HG03103 (cell line): Measurements from ENCODE around the gene CAMK2G.
"Not testable (repeated sequence)": the region's sequence is repeated elsewhere in the genome, so short reads cannot be mapped to it uniquely, and the experiment has no call there.

Experiments used
- ATAC-seq: cut with Tn5 transposase; IDR thresholded peaks from one replicate; pipeline ENCODE4 v1.9.1; 2021; ENCODE audit warnings: low read depth; ENCODE audit not compliant: unreplicated experiment

CAMK2G gene

DNA sequence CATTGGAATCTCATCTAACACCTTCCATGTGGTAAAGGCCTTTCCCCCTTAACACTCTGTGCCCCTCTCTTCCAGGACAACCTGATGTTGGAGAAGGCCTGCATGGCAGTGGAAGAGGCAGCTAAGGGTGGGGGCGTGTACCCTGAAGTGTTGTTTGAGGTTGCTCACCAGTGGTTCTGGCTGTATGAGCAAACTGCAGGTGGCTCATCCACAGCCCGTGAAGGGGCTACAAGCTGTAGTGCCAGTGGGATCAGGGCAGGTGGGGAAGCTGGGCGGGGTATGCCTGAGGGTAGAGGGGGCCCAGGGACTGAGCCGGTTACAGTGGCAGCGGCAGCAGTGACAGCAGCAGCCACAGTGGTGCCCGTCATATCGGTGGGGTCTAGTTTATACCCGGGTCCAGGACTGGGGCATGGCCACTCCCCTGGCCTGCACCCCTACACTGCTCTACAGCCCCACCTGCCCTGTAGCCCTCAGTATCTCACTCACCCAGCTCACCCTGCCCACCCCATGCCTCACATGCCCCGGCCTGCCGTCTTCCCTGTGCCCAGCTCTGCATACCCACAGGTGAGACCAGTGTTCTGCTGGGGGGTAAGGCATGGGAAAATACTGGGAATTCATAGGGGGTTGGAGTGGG, 75.3 kb downstream of the CAMK2G start:
- no peak for ATAC-seq

DNA sequence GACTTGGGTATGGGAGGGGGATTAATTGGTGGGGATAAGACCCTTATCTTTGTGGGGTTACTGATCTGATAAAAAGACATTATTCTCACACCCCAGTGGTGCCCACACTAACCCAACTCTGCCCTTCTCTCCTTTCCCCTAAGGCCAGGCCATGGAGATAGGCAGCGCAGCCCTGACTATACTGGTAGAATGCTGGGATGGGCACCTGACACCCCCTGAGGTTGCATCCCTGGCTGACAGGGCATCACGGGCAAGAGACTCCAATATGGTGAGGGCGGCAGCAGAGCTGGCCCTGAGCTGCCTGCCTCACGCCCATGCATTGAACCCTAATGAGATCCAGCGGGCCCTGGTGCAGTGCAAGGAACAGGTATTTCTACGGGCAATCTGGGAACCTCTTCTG, 76.3 kb downstream of the CAMK2G start:
- ATAC-seq, result no peak

DNA sequence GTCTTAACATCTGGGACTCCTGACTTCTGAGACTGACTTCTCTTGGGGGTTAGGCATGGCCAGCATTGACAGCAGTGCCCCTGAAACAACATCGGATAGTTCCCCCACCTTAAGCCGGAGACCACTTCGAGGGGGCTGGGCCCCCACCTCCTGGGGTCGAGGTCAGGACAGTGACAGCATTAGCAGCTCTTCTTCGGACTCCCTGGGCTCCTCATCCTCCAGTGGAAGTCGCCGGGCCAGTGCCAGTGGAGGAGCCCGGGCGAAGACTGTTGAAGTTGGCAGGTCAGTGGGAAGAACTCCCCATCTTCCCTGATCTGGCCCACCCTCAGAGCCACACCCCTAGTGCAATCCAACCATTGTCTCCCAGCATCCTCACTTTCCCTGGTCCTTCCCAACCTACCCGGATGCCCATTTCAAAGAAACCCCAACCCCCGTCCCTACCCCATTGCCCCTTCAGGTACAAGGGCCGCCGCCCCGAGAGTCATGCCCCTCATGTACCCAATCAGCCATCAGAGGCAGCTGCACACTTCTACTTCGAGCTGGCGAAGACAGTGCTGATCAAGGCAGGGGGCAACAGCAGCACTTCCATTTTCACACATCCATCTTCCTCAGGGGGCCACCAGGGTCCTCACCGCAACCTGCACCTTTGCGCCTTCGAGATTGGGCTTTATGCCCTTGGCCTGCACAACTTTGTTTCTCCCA, 76.9 kb downstream of the CAMK2G start:
- no peak for ATAC-seq

DNA sequence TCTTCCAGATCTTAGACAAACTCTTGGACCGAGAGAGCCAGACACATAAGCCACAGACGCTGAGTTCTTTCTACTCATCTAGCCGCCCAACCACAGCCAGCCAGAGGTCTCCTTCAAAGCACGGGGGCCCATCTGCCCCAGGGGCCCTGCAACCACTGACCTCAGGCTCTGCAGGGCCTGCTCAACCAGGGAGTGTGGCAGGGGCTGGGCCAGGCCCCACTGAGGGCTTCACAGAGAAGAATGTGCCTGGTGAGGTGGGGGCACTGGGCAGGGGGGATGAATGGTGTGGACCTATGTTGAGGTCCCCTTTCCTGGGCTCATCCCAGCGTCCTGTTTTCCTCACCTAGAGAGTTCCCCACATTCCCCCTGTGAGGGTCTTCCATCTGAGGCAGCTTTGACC, 77.6 kb downstream of the CAMK2G start:
- no peak for ATAC-seq

DNA sequence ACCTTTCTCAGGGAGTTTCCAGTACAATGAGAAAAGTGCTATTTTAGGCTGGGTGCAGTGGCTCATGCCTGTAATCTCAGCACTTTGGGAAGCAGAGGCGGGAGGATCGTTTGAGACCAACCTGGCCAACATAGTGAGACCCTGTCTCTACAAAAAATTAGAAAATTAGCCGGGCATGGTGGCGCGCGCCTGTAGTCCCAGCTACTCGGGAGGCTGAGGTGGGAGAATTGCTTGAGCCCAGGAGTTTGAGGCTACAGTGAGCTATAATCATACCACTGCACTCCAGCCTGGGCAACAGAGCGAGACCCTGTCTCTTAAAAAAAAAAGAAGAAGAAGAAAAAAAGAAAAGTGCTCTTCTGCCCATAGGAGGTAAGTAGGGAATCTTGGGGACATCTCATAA, 78.3 kb downstream of the CAMK2G start:
- not testable (repeated sequence) for ATAC-seq

DNA sequence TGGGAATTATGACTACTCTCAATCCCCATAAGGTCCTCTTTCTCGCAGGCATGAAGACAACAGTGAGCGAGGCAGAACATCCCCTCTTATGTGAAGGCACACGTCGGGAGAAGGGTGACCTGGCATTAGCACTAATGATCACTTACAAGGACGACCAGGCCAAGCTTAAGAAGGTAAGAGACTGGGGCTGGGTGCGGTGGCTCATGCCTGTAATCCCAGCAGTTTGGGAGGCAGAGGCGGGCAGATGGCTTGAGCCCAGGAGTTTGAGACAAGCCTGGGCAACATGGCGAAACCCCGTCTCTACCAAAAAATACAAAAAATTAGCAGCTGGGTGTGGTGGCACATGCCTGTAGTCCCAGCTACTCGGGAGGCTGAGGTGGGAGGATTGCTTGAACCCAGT, 78.9 kb downstream of the CAMK2G start:
- ATAC-seq, result not testable (repeated sequence)

DNA sequence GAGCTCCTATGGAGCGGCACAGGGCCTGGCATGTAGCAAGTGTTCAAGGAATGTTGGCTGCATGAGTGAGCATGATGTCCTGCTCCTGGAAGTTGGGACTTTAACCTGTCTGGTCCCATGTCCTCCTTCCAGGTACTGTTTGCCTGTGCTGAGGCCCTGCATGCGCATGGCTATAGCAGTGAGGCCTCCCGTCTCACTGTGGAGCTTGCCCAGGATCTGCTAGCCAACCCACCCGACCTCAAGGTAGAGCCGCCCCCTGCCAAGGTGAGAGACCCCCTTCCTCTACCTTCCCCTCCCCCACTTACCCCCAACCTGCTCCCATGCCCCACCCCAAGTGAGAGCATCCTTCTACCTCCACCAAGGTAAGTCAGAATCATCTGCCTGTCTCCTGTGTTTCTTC, 80.9 kb downstream of the CAMK2G start:
- no peak for ATAC-seq

DNA sequence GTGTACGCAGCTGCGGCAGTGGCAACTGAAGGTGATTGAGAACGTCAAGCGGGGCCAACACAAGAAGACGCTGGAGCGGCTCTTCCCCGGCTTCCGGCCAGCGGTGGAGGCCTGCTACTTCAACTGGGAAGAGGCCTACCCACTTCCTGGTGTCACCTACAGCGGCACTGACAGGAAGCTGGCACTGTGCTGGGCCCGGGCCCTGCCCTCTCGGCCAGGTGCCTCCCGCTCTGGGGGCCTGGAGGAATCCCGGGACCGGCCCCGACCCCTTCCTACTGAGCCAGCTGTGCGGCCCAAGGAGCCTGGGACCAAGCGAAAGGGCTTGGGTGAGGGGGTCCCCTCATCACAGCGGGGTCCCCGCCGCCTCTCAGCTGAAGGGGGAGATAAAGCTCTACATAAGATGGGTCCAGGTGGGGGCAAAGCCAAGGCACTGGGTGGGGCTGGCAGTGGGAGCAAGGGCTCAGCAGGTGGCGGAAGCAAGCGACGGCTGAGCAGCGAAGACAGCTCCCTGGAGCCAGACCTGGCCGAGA, 82.4 kb downstream of the CAMK2G start:
- no peak for ATAC-seq

DNA sequence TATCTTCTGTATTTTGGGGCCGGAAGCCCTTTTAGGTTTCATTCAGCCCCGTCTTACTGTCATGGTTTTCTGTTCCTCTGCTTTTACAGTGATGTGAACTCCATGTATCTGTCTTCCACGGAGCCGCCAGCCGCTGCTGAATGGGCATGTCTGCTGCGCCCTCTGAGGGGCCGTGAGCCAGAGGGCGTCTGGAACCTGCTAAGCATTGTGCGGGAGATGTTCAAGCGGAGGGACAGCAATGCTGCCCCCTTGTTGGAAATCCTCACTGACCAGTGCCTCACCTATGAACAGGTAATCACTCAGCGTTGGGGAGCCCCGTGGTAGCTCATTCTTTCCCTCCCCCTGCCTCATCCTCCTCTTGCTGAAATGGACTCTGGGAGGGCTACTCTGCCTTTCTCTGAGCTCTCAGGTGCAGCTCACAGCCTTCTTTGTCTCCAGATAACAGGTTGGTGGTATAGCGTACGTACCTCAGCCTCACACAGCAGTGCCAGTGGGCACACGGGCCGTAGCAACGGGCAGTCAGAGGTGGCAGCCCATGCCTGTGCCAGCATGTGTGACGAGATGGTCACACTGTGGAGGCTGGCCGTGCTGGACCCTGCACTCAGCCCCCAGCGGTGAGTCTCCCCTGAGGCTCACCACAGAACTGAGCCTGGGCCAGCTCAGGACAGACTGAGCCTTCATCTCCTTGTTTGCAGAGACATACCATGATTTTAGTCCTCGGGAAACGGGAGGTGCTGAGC, 83.3 kb downstream of the CAMK2G start:
- ATAC-seq, result no peak

DNA sequence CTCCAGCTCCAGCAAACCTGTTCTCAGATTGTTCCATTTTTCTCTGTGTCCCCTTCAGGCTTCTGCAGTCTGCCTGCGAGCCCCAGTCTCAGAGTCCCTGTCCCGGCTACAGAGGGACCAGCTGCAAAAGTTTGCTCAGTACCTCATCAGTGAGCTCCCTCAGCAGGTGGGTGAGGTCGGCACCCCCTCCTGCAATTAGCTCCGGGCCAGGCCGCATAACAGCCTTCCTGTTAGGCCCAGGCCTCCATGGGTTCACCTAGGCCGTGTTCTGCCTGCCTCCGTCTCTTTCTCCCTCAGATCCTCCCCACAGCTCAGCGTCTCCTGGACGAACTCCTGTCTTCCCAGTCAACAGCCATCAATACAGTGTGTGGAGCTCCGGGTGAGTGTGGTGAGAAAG, 84.7 kb downstream of the CAMK2G start:
- no peak for ATAC-seq

DNA sequence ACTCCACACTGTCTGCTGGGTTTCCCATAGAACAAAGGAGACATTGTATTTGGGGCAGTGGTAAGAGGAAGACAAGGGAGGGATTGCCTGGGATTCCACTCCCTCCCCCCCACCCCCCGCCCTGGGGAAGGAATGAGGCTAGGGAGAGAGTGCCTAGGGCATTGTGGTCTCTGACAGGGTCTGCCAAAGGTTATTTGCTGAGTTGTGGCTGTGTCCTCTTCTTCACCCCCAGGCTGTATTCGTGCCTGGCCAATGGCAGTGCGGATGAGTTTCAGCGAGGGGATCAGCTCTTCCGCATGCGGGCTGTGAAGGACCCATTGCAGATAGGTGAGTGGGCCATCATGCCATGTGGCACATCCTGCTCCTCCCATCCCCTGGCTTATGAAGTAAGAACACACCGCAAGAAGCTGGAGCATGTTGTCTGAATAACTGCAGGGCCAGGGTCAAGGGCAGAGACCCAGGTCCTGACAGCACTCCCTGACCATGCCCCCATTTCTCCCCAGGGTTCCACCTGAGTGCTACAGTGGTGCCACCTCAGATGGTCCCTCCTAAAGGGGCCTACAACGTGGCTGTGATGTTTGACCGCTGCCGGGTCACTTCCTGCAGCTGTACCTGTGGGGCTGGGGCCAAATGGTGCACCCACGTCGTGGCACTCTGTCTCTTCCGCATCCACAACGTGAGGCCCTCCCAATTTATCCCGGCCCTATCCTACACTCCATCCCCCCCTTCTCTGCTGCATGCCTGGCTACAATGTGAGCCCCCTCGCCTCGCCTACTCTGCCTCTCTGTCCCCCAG, 85.3 kb downstream of the CAMK2G start:
- ATAC-seq, result no peak

DNA sequence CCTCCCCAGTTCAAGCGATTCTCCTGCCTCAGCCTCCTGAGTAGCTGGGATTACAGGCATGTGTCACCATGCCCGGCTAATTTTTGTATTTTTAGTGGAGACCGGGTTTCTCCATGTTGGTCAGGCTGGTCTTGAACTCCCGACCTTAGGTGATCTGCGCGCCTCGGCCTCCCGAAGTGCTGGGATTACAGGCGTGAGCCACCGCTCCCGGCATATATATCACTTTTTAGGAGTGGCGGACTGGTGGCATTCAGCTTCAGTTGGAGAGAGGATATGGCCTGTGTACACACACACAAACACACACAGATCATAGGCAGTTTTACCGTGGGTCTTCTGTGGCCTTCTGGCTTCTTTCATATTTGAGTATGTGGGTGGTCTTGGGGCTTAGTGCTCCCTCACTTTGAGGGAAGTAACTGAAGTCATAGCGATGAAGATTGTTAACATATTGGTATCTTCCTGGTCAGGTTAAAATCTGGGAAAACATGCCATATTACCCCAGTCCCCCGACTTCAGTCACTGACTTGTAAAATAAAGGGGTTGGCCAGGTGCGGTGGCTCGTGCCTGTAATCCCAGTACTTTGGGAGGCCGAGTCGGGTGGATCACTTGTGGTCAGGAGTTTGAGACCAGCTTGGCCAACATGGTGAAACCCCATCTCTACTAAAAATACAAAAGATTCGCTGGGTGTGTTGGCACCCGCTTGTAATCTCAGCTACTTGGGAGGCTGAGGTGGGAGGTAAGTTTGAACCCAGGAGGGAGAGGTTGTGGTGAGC, 87.1 kb downstream of the CAMK2G start:
- not testable (repeated sequence) for ATAC-seq

DNA sequence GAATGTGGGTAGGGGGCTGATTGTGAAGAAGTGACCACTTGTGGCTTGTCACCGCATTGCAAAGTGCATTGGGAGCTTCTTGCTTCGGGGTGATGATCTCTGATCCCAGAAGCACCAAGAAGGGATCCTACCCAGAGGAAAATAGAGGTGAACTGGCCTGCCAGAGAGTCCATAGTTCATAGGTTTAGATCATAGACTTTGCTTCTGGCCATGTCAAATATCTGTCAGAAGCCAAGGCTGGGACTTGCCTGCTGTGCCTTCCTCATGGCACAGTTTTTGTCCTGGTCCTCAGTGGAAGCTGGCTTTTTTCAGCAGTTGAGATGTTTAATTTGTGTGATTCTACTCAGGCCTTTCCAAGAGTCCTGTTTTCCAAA, 87.9 kb downstream of the CAMK2G start:
- no peak for ATAC-seq

DNA sequence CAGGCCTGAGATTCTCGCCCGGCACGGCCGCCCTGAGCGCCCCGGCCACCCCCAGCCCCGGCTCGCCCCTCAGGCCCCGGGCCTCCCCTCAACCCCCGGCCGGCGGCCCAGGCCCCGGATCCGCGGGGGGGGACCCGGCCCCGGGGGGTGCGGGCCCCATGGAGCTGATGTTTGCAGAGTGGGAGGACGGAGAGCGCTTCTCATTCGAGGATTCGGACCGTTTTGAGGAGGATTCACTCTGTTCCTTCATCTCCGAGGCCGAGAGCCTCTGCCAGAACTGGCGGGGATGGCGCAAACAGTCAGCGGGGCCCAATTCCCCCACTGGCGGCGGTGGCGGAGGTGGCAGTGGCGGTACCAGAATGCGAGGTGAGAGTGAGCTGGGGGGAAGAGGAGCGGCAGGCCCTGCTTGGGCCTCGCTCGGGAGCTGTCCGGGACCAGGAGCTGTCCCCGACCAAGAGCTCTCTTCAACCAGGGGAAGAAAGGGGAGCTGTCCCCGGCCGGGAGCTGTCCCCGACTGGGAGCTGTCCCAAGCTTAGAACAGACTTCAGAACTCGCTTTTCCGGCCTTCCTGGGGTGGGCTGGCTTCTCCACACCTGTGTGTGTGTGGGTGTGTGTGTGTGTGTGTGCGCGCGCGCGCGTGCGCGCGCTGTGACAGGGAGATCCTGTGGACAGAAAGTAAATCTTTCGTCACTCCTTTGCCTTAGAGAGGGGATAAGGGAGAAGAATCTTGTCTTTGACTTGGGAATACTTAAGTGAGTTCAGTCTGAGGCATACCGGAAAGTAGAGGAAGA, 88.4 kb downstream of the CAMK2G start:
- ATAC-seq, result no peak

DNA sequence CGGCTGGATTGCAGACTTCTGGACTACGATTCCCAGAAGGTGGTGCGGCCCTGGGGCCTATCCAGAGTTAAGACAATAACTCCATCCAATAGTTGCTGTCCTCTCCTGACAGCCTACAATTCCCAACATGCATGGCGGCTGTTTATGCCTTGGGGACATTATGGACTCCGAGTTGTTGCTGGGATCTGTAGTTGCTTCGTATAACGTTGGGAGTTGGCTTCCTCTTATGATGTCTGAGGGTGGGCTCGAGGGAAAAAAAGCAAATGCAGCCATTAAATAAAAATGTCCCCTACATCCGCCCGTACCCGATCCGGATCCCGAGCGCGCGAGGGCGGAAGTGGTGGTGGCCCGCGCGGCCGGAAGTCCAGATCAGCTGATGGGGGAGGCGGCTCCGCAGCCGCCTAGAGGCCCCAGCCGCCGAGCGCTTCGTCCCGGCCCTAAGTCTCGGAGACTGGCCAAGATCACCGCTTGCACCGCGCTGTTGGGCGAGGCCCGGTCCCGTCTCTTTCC, 89.1 kb downstream of the CAMK2G start, which contains the start of gene ZSWIM8:
Gene ZSWIM8, plus strand, starts transcription at position 396 of the 510 bp plus-strand sequence. CDS start 273 bp downstream, outside the sequence.
- peak; percentile 56 for ATAC-seq

DNA sequence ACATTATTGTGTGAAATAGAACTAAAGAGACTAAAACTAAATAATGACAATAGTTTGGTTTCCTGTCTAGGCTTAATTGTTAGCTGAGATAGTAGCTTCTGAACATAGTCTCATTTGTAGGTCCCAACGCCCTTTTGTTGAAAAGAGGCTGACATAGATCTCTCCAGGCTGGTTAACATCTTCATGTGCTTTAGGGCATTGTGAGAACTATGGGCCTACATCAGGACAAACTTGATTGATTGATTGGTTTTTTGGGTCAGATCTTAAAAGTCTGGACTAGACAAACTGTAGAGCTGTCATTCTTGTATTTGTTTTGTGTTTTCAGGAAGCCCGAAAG, 91.6 kb downstream of the CAMK2G start:
- ATAC-seq, result no peak

DNA sequence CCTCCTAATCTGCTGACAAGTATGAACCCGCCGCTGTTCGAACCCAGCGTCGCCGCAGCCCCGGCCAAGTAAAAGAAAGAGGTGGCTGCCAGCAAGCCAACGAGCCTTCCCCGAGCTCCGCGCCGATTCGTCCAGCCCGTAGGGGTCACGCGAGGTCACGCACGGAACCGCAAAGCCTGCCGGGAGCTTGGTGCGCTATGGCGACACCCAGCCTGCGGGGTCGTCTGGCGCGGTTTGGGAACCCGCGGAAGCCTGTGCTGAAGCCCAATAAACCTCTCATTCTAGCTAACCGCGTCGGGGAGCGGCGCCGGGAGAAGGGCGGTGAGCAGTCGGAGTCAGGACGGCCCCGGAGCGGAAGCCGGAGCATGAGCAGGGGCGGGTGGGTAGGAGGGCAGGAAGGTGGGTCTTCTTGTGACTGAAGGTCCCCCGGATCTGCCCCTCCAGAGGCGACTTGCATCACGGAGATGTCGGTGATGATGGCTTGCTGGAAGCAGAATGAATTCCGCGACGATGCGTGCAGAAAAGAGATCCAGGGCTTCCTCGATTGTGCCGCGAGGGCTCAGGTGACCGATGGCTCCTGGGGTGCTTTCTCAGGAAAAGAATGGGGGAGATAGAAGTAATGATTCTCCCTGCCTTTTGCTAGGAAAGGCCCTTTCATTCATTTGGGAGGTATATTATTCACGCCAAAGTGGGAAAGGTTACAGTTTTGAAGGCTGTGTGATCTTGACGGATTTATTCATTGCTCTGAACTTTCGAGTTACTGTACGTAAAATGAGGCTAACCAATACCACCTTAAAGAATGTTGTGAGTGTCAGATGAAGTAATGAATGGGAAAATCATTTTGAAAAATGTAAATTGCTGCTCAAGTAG, 92.2 kb downstream of the CAMK2G start, which contains the start of gene CHCHD1:
Gene CHCHD1, plus strand, starts transcription at position 170 of the 870 bp plus-strand sequence. Its CDS starts 28 bp downstream, at position 198.
- peak; percentile 48 for ATAC-seq

DNA sequence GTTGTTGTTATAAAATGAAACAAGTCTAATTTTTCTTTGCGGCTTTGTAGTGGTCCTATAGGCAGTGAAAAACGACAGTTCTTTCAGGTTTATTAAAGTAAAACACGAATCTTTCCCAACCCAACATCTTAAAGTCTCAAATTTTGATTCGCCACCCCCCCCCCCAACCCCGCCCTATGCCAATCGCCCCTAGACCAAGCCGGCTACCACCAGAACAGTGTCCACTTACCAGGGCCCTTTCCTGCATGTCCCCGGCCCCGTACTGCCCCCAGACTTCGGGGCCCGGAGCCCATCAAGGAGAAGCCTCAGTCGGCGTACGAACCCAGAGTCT, 92.8 kb downstream of the CAMK2G start:
- no peak for ATAC-seq
